HUES64 (cell line): Measurements from ENCODE around the gene MARCHF10.

ENCODE experiments used
- H3K27ac ChIP-seq: 2 replicates; pipeline ENCODE4 v1.7.0; 2013; ENCODE audit warnings: low read depth, low read length, inconsistent platforms
- H3K27me3 ChIP-seq: 2 replicates; pipeline ENCODE4 v1.6.1; 2013; ENCODE audit warnings: mild to moderate bottlenecking, low read length; ENCODE audit not compliant: insufficient read depth
- H3K36me3 ChIP-seq: 2 replicates; pipeline ENCODE4 v1.6.1; 2013; ENCODE audit warnings: mild to moderate bottlenecking, low read length; ENCODE audit not compliant: insufficient read depth
- H3K4me1 ChIP-seq: 2 replicates; pipeline ENCODE4 v1.6.1; 2013; ENCODE audit warnings: mild to moderate bottlenecking, low read length, moderate library complexity; ENCODE audit not compliant: insufficient read depth
- H3K4me3 ChIP-seq: 2 replicates; pipeline ENCODE4 v1.5.1; 2013; ENCODE audit warnings: mild to moderate bottlenecking, low read length, moderate library complexity
- H3K9ac ChIP-seq: 2 replicates; pipeline ENCODE4 v1.6.1; 2013; ENCODE audit warnings: mild to moderate bottlenecking, low read depth, low read length
- H3K9me3 ChIP-seq: 2 replicates; pipeline ENCODE4 v1.6.1; 2013; ENCODE audit warnings: low read depth, low read length; ENCODE audit not compliant: insufficient read depth
- WGBS: fragments of 150-250, 120-280 bp; methylation state at CpG from one replicate; pipeline ENCODE4 v1.1.7; 2013; ENCODE audit warnings: missing lambda C conversion rate; 5-methylcytosine and 5-hydroxymethylcytosine counted together

MARCHF10 gene

DNA sequence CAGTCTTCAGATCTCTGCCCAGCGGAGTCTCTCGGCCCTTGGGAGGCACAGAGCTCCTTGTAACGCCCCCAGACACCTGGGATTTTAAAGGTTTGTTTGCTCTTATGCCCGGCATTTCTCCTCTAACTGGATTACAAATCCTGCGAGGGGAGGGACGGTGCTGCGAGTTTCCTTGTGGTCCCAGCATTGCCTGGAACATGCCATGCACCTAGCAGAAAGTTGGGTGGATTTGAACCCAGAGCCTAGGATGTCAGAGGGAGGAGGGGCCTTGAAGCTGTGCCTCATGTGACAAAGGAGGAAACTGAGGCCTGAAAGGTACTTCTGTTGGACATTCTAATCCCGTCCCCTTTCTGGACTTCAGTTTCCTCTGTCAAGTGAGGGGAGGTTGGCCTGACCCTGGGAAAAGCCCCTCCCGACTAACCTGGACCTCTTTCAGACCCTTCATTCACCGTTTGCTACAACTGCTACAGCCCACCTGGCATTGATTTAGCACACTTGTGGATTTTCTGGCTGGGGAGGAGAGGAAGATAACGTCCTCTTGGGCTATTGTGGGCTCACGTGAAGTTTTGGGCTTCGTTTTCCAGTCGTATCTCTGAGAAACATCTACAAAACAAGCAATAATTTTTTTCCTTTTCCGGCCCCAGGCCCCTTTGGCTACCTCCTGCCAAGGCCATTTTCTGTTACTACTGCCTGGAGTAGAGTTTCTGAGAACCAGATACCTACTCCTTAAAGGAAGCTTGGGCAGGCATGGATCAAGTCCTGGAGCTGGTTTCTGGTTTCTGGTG, 149.8 kb downstream of the MARCHF10 start:
- Histone ChIP-seq H3K9me3 (no peaks in the 10 kb centered on the region; the same call in 1 of the 2 replicates), H3K4me3 (no peak overlapping the region), H3K36me3 (peaks cover 7% of the 10 kb centered on the region; the same call in 1 of the 2 replicates), H3K27me3 (no peaks in the 10 kb centered on the region), H3K27ac (no peak overlapping the region), H3K4me1 (peaks cover 5% of the 10 kb centered on the region), H3K9ac (no peak overlapping the region)
- 90% methylated on average over 15 of the region's 15 CpGs for WGBS

DNA sequence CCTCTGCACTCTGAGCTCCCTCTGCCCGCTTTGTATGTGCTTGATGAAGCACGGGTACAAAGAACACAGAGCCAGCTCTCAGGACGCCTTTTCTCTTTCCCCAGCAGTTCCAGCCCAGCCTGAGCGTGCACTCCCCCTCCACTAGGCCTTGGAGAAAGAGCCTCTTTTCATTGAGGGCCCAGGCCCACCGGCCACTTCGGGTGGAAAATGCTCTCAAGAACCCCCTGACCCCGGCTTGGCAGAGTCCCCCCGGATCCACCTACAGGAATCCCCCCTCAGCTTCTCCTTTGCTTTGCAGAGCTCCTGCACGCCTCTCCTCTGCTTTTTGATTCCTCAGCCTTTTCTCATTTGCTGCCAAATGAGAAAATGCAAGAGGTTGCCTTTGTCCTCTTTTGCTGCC, 150.4 kb downstream of the MARCHF10 start:
- Histone ChIP-seq H3K4me1 (peaks cover 6% of the 10 kb centered on the region), H3K27ac (no peak overlapping the region), H3K9ac (no peak overlapping the region), H3K9me3 (no peaks in the 10 kb centered on the region; the same call in 1 of the 2 replicates), H3K36me3 (peaks cover 7% of the 10 kb centered on the region; the same call in 1 of the 2 replicates), H3K27me3 (no peaks in the 10 kb centered on the region), H3K4me3 (no peak overlapping the region)
- WGBS: 89% methylated on average over 9 of the region's 9 CpGs

- Histone ChIP-seq H3K27ac (no peak overlapping the region), H3K27me3 (no peaks in the 10 kb centered on the region), H3K4me3 (no peak overlapping the region), H3K36me3 (peaks cover 6% of the 10 kb centered on the region; the same call in 1 of the 2 replicates), H3K9ac (no peak overlapping the region), H3K4me1 (peaks cover 6% of the 10 kb centered on the region), H3K9me3 (no peaks in the 10 kb centered on the region; the same call in 1 of the 2 replicates)
- 97% methylated on average over 3 of the region's 3 CpGs for WGBS
Measured at GRCh38 chr17:62657145-62657665, 150.9 kb downstream of the MARCHF10 start.

DNA sequence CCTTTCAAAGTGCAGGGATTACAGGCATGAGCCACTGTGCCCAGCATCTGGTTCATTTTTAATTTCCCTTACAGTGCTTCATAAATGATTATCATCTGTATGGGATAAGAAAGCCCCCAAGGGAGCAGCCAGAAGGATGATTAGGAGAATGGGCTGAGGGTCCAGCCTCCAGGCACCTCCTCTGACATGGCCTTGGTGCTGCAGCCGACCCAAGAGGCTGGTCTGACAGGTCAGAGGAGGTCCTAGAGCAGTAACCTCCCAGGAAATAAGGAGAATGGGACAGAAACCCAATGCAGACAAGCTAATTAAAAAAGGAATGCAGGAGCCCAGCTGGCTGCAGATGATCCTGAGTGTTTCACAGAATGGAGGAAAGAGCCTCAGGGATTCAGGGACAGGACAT, 151.7 kb downstream of the MARCHF10 start:
- Histone ChIP-seq H3K4me1 (peaks cover 11% of the 10 kb centered on the region), H3K4me3 (no peak overlapping the region), H3K9ac (no peak overlapping the region), H3K27me3 (peaks cover 6% of the 10 kb centered on the region; the same call in 1 of the 2 replicates), H3K27ac (no peak overlapping the region), H3K9me3 (no peaks in the 10 kb centered on the region; the same call in 1 of the 2 replicates), H3K36me3 (peaks cover 5% of the 10 kb centered on the region; the same call in 1 of the 2 replicates)
- 90% methylated on average over 1 of the region's 1 CpG for WGBS

DNA sequence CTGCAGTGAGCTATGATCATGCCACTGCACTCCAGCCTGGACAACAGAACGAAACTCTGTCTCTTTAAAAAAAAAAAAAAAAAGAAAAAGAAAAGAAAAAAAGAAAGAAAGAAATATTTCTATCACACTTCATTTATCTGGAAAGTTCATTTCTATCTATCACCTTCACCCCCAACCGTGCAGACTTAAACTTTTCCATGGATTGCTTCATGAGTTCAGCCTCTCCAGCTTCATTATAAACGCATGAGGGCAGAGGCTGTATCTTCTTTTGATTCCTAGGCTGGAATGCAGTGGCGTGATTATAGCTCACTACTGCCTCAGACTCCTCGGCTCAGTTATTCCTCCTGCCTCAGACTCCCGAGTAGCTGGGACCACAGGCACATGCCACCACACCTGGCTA, 152.5 kb downstream of the MARCHF10 start:
- Histone ChIP-seq H3K27me3 (peaks cover 9% of the 10 kb centered on the region; the same call in 1 of the 2 replicates), H3K9me3 (no peaks in the 10 kb centered on the region), H3K4me3 (no peak overlapping the region), H3K9ac (no peak overlapping the region), H3K36me3 (peaks cover 5% of the 10 kb centered on the region; the same call in 1 of the 2 replicates), H3K27ac (no peak overlapping the region), H3K4me1 (peaks cover 11% of the 10 kb centered on the region)
- 96% methylated on average over 5 of the region's 6 CpGs for WGBS

DNA sequence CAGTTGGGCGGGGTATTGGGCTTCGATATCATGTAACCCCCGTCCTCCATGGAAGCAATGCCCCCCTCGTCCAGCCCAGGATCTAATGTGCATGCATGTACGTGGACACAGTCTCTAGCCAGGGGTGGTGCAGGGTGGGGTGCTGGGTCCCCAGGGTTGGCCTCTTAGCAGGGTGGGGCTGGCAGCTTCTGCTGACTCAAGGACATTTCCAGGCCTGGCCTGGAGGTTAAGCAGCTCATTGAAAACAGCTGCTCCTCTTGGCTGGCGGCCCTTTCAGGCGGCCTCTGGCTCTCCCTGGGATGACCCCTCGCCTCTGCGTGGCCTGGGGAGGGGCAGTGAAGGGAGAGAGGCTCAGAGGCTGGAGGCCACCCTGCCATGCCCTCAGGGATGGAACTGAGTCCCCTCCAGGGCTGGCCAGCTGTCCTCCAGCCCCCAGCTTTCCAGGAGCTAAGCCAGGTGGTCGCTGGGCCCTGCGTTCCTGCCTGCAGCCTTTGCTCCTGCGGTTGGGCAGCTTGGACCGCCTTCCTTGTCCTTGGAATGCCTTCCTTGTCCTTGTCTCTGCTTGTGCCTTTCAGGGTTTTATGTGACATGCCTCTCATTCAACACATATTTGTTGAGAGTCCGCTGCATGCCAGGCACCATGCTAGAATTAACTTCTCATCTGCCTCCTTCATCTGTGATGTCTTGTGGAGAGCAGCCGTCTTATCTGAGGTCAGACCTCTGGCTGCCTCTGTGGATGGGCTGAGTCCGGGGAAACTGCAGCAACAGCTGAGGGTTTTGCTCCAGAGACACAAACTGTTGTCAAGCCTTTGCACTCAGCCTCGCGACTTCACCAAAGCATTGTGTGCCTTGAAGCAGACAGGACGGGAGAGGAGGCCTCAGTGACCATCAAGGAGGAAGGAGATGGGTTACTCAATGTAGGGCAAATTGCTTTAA, 154.0 kb downstream of the MARCHF10 start:
- 0 out of 2 replicates have a peak overlapping the region, but pooled peaks have one; percentile 46 for H3K27ac ChIP-seq
- H3K36me3 ChIP-seq: peaks cover 5% of the 10 kb centered on the region; the same call in 1 of the 2 replicates
- no peak overlapping the region for H3K4me3 ChIP-seq
- 74% methylated on average over 19 of the region's 19 CpGs for WGBS
- H3K4me1 ChIP-seq: peaks cover 11% of the 10 kb centered on the region
- peaks cover 9% of the 10 kb centered on the region; the same call in 1 of the 2 replicates for H3K27me3 ChIP-seq
- H3K9ac ChIP-seq: peak overlapping the region; percentile 28; the same call in 1 of the 2 replicates
- H3K9me3 ChIP-seq: no peaks in the 10 kb centered on the region

DNA sequence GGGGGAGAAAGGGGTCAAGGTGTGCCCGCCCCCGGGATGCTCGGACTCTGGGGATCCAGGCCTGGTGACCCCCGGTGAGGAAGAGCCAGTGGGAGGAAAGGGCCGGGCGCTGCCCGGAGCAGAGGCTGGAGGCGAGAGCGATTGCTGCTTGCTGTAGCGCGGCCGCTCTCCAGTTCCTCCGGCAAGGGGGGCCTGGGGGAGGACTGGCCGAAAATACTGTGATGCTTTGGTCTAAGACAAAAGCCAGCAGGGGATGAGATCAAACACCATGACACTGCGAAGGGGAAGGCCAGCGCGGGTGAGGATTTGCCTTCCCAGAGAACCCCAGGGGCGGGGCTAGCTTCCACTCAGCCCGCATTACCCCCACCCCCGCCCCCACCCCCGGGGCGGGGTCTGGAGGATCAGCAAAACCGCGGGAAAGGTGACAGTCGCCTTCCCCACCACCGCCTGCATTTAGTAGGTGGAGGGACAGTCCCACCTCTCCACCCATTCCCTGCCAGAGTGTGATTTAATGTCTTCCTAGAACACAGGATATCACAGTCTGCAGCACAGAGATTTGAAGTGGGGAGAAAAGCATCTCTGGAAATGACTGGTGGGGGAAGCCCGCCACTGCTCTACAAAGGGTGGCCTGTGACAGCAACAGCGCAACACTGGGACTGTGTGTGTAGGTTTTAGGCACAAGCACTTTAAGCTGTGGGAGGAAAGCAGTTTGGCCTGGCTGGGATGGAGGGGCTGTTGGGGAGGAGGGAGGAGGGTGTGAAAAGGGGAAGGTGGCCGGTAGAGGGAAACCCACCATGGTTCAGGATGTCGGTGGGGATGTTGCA, 154.9 kb downstream of the MARCHF10 start:
- Histone ChIP-seq H3K27me3 (peaks cover 9% of the 10 kb centered on the region; the same call in 1 of the 2 replicates), H3K27ac (peak overlapping the region; percentile 88), H3K4me3 (peak overlapping the region; percentile 64), H3K4me1 (peaks cover 11% of the 10 kb centered on the region), H3K9me3 (no peaks in the 10 kb centered on the region), H3K9ac (peak overlapping the region; percentile 70), H3K36me3 (peaks cover 5% of the 10 kb centered on the region; the same call in 1 of the 2 replicates)
- WGBS: 8% methylated on average over 26 of the region's 30 CpGs

DNA sequence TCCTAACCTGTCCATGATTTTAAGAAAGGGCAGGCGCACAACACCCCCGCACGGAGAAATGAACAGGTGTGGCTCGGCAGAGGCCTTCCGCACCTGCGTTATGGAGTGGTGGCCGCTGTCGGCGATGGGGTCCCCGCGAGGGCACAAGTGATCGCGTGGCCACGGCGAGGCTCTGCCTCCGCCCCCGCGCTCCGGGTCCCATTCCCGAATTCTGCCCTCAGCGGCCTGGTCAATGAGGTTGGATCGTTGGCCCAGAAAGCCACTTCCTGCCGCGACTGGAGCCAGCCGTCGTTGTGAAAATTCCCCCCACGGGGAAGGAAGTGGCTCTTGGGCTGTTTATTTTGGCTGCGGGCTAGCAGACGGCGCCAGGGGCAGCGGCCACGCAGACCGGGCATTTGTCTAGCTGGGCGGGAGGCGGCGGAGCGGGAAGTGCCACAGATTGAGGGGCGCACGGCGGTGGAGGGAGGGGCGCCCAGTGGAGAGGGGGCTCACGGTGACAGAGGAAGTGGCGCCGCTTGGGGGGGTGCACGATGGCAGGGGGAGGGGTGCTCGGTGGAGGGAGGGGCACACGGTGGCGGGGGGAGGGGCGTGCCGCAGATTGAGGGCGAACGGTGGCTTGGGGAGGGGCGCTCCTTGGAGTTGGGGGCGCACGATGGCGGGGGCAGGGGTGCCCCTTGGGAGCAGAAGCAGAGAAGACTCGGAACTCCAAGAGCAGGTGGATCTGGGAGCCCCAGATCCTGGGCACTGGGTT, 155.7 kb downstream of the MARCHF10 start:
- Histone ChIP-seq H3K9ac (peak overlapping the region; percentile 81), H3K9me3 (no peaks in the 10 kb centered on the region), H3K36me3 (peaks cover 5% of the 10 kb centered on the region; the same call in 1 of the 2 replicates), H3K27ac (peak overlapping the region; percentile 88), H3K4me3 (peak overlapping the region; percentile 64), H3K27me3 (peaks cover 9% of the 10 kb centered on the region; the same call in 1 of the 2 replicates), H3K4me1 (peaks cover 11% of the 10 kb centered on the region)
- WGBS: 4% methylated on average over 57 of the region's 57 CpGs
